PFSK-1 (cell line): Measurements from ENCODE around the gene NUSAP1.

Source experiments
- FOXP2 ChIP-seq: optimal IDR thresholded peaks from 2 replicates; pipeline ENCODE3; 2011; ENCODE audit warnings: borderline replicate concordance, control low read depth, inconsistent platforms; ENCODE audit not compliant: insufficient read depth; ENCODE audit errors: extremely low read length, extremely low read depth
- POLR2AphosphoS5 ChIP-seq: IDR thresholded peaks from 2 replicates; pipeline ENCODE4 v1.6.1; 2012; ENCODE audit warnings: low read depth, mild to moderate bottlenecking, control low read depth, low read length, moderate library complexity
- REST ChIP-seq, 2 experiments: IDR thresholded peaks; 2 replicates each; pipeline versions ENCODE4 v1.6.1 to v1.8.0; 2011 to 2012; ENCODE audit warnings: low read depth in 2 of 2, low read length in 2 of 2, control low read depth in 1 of 2, inconsistent platforms in 1 of 2, mild to moderate bottlenecking in 1 of 2, moderate library complexity in 1 of 2; ENCODE audit not compliant: insufficient read depth in 1 of 2
- SIN3A ChIP-seq: IDR thresholded peaks from 2 replicates; pipeline ENCODE4 v1.6.1; 2012; ENCODE audit warnings: mild to moderate bottlenecking, low read length, moderate library complexity, borderline replicate concordance; ENCODE audit not compliant: insufficient read depth
- TAF1 ChIP-seq: IDR thresholded peaks from 2 replicates; pipeline ENCODE4 v1.6.1; 2012; ENCODE audit warnings: low read length, control low read depth, borderline replicate concordance; ENCODE audit not compliant: insufficient read depth

DNA sequence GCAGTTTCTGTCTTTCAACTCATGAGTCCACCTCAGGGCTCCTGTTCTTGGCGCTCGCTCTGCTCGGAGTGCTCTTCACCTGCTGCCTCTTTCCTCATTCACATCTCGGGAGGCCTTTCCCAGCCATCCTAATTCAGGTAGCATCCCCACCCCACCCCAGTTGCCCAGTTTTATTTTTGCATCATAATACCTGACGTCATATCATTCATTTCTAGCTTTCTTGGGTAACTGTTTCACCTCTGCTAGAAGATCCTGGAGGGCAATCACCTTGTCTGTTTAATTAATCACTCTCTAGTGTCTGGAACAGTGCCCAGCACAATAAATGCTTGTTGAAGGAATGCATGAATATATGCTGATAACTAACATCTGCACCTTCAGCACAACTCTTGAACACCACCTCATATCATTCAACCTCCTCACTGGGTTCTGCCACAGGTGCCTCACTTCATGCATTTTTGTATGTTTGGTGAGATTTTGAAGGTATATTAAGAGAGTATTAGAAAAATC lies 7.6 kb downstream of the NUSAP1 start:
- TF ChIP-seq TAF1: no peak
- TF ChIP-seq POLR2AphosphoS5: no peak
- TF ChIP-seq REST (IDR thresholded peaks at IDR 0.05; ENCODE audit: insufficient read depth in 1 of 2, low read depth in 2 of 2, low read length in 2 of 2): no peak
- no peak for TF ChIP-seq SIN3A
- TF ChIP-seq FOXP2: no peak
